HEK293 (cell line): Measurements from ENCODE around the gene DBF4B.

Source experiments
- CTCF ChIP-seq: fragments of 450-650 bp; formaldehyde crosslinking; IDR thresholded peaks from 2 replicates; pipeline ENCODE4 v1.5.1; 2016; ENCODE audit warnings: missing biosample characterization, missing genetic modification characterization
- GLIS1 ChIP-seq: fragments of 450-650 bp; formaldehyde crosslinking; IDR thresholded peaks from 2 replicates; pipeline ENCODE4 v1.5.1; 2016; ENCODE audit warnings: missing biosample characterization, missing genetic modification characterization
- GLIS2 ChIP-seq: fragments of 450-650 bp; formaldehyde crosslinking; IDR thresholded peaks from 2 replicates; pipeline ENCODE4 v1.5.1; 2016; ENCODE audit warnings: missing biosample characterization, missing genetic modification characterization
- OVOL3 ChIP-seq: fragments of 450-650 bp; formaldehyde crosslinking; IDR thresholded peaks from 2 replicates; pipeline ENCODE4 v1.5.1; 2016; ENCODE audit warnings: missing biosample characterization, missing genetic modification characterization
- TSHZ1 ChIP-seq: fragments of 450-650 bp; formaldehyde crosslinking; IDR thresholded peaks from 2 replicates; pipeline ENCODE4 v1.5.1; 2016; ENCODE audit warnings: missing biosample characterization, missing genetic modification characterization, borderline replicate concordance
- WT1 ChIP-seq: fragments of 450-650 bp; formaldehyde crosslinking; IDR thresholded peaks from 2 replicates; pipeline ENCODE4 v1.5.1; 2016; ENCODE audit warnings: missing biosample characterization, missing genetic modification characterization
- ZBTB10 ChIP-seq: fragments of 450-650 bp; formaldehyde crosslinking; IDR thresholded peaks from 2 replicates; pipeline ENCODE4 v1.5.1; 2016; ENCODE audit warnings: missing biosample characterization, missing genetic modification characterization
- ZBTB17 ChIP-seq: fragments of 450-650 bp; formaldehyde crosslinking; IDR thresholded peaks from 2 replicates; pipeline ENCODE4 v1.5.1; 2016; ENCODE audit warnings: missing biosample characterization, missing genetic modification characterization
- ZBTB20 ChIP-seq: fragments of 450-650 bp; formaldehyde crosslinking; IDR thresholded peaks from 2 replicates; pipeline ENCODE4 v1.5.1; 2016; ENCODE audit warnings: missing biosample characterization, missing genetic modification characterization
- ZBTB21 ChIP-seq: fragments of 450-650 bp; formaldehyde crosslinking; IDR thresholded peaks from 2 replicates; pipeline ENCODE4 v1.5.1; 2017; ENCODE audit warnings: missing biosample characterization, missing genetic modification characterization
- ZFHX2 ChIP-seq: fragments of 450-650 bp; formaldehyde crosslinking; conservative IDR thresholded peaks from 2 replicates; pipeline ENCODE4 v1.5.1; 2016; ENCODE audit warnings: missing biosample characterization, missing genetic modification characterization
- ZIC2 ChIP-seq: fragments of 450-650 bp; formaldehyde crosslinking; IDR thresholded peaks from 2 replicates; pipeline ENCODE4 v1.5.1; 2016; ENCODE audit warnings: missing biosample characterization, missing genetic modification characterization
- ZNF114 ChIP-seq: fragments of 450-650 bp; formaldehyde crosslinking; IDR thresholded peaks from 2 replicates; pipeline ENCODE4 v1.5.0; 2017; ENCODE audit warnings: missing biosample characterization, missing genetic modification characterization
- ZNF146 ChIP-seq: fragments of 450-650 bp; formaldehyde crosslinking; IDR thresholded peaks from 2 replicates; pipeline ENCODE4 v1.5.1; 2016; ENCODE audit warnings: missing biosample characterization, missing genetic modification characterization
- ZNF366 ChIP-seq: fragments of 450-650 bp; formaldehyde crosslinking; conservative IDR thresholded peaks from 2 replicates; pipeline ENCODE4 v1.5.1; 2016; ENCODE audit warnings: missing biosample characterization, missing genetic modification characterization
- ZNF391 ChIP-seq: fragments of 450-650 bp; formaldehyde crosslinking; IDR thresholded peaks from 2 replicates; pipeline ENCODE4 v1.5.1; 2016; ENCODE audit warnings: low read depth, missing biosample characterization, missing genetic modification characterization, borderline replicate concordance
- ZNF423 ChIP-seq: fragments of 450-650 bp; formaldehyde crosslinking; IDR thresholded peaks from 2 replicates; pipeline ENCODE4 v1.5.1; 2016; ENCODE audit warnings: missing biosample characterization, missing genetic modification characterization
- ZNF610 ChIP-seq: fragments of 450-650 bp; formaldehyde crosslinking; IDR thresholded peaks from 2 replicates; pipeline ENCODE4 v1.5.1; 2016; ENCODE audit warnings: missing biosample characterization, missing genetic modification characterization, borderline replicate concordance
- ZNF623 ChIP-seq: fragments of 450-650 bp; formaldehyde crosslinking; IDR thresholded peaks from 2 replicates; pipeline ENCODE4 v1.5.1; 2016; ENCODE audit warnings: missing biosample characterization, missing genetic modification characterization
- ZNF843 ChIP-seq: fragments of 450-650 bp; formaldehyde crosslinking; IDR thresholded peaks from 2 replicates; pipeline ENCODE4 v1.5.1; 2016; ENCODE audit warnings: missing biosample characterization, missing genetic modification characterization
- TF ChIP-seq, protein P1 (sequence below): fragments of 450-650 bp; formaldehyde crosslinking; optimal IDR thresholded peaks from 2 replicates; pipeline ENCODE3; 2016; ENCODE audit warnings: missing biosample characterization, mild to moderate bottlenecking, missing genetic modification characterization
- TF ChIP-seq, protein P2 (sequence below): fragments of 450-650 bp; formaldehyde crosslinking; IDR thresholded peaks from 2 replicates; pipeline ENCODE4 v1.5.1; 2016; ENCODE audit warnings: missing biosample characterization, missing genetic modification characterization, borderline replicate concordance
- TF ChIP-seq, protein P3 (sequence below): fragments of 450-650 bp; IDR thresholded peaks from 2 replicates; pipeline ENCODE4 v1.5.1; 2018; ENCODE audit warnings: missing biosample characterization, mild to moderate bottlenecking, missing genetic modification characterization
- TF ChIP-seq, protein P4 (sequence below): fragments of 450-650 bp; formaldehyde crosslinking; IDR thresholded peaks from 2 replicates; pipeline ENCODE4 v1.5.1; 2016; ENCODE audit warnings: missing biosample characterization, missing genetic modification characterization

Gene DBF4B

DNA sequence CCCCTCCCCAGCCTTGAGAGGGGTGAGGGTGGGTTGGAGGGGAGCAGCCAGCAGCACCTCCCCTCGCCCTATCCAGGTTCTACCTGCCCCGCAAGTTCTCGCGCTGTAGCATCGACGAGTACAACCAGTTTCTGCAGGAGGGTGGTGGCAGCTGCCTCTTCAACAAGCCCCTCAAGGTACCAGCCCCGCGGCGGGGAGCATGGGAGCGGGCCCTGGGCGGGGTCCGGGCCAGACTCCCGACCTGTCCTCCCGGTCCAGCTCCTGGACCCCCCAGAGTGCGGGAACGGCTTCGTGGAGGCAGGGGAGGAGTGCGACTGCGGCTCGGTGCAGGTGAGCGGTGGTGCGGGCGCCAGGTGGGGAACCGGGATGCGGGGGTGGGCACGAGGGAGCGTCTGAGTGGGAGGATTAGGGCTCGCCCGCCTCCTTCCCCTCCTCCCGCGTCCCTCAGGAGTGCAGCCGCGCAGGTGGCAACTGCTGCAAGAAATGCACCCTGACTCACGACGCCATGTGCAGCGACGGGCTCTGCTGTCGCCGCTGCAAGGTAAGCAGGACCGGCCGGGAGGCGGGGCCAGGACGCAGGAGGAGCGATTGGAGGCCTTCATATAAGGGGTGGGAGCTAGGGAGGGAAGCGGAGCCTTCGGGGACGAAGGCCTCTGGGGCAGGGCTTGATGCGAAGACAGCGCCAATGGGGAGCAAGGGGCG, 66.8 kb downstream of the DBF4B start (continued):
- TF ChIP-seq CTCF (tag by site-specific recombination): peak; percentile 36; the same call in 1 of the 2 replicates
- peak; percentile 92 for TF ChIP-seq GLIS2 (tag by site-specific recombination)
- peak; percentile 50 for TF ChIP-seq ZNF366 (tag by site-specific recombination)
- TF ChIP-seq ZBTB20: peak; percentile 48; the same call in 1 of the 2 replicates
- TF ChIP-seq, protein P1, sequence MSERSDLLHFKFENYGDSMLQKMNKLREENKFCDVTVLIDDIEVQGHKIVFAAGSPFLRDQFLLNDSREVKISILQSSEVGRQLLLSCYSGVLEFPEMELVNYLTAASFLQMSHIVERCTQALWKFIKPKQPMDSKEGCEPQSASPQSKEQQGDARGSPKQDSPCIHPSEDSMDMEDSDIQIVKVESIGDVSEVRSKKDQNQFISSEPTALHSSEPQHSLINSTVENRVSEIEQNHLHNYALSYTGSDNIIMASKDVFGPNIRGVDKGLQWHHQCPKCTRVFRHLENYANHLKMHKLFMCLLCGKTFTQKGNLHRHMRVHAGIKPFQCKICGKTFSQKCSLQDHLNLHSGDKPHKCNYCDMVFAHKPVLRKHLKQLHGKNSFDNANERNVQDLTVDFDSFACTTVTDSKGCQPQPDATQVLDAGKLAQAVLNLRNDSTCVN (tag by site-specific recombination): peak; percentile 48
- no peak for TF ChIP-seq ZNF114 (tag by site-specific recombination)
- no peak for TF ChIP-seq ZNF391 (tag by site-specific recombination)
- no peak for TF ChIP-seq OVOL3 (tag by site-specific recombination)
- TF ChIP-seq ZNF610: no peak
- peak; percentile 90 for TF ChIP-seq GLIS1 (tag by site-specific recombination)
- TF ChIP-seq ZFHX2: peak; percentile 63; the same call in 1 of the 2 replicates
- peak; percentile 63 for TF ChIP-seq ZIC2 (tag by site-specific recombination)
- TF ChIP-seq, protein P2, sequence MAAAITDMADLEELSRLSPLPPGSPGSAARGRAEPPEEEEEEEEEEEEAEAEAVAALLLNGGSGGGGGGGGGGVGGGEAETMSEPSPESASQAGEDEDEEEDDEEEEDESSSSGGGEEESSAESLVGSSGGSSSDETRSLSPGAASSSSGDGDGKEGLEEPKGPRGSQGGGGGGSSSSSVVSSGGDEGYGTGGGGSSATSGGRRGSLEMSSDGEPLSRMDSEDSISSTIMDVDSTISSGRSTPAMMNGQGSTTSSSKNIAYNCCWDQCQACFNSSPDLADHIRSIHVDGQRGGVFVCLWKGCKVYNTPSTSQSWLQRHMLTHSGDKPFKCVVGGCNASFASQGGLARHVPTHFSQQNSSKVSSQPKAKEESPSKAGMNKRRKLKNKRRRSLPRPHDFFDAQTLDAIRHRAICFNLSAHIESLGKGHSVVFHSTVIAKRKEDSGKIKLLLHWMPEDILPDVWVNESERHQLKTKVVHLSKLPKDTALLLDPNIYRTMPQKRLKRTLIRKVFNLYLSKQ: no peak
- no peak for TF ChIP-seq TSHZ1
- peak; percentile 62 for TF ChIP-seq ZBTB21
- 0 out of 2 replicates have a peak, but pooled peaks have one; percentile 29 for TF ChIP-seq ZNF423 (tag by site-specific recombination)
- peak; percentile 67 for TF ChIP-seq ZBTB10
- TF ChIP-seq ZNF843: 0 out of 2 replicates have a peak, but pooled peaks have one; percentile 25
- TF ChIP-seq ZNF623: no peak
- TF ChIP-seq, protein P3, sequence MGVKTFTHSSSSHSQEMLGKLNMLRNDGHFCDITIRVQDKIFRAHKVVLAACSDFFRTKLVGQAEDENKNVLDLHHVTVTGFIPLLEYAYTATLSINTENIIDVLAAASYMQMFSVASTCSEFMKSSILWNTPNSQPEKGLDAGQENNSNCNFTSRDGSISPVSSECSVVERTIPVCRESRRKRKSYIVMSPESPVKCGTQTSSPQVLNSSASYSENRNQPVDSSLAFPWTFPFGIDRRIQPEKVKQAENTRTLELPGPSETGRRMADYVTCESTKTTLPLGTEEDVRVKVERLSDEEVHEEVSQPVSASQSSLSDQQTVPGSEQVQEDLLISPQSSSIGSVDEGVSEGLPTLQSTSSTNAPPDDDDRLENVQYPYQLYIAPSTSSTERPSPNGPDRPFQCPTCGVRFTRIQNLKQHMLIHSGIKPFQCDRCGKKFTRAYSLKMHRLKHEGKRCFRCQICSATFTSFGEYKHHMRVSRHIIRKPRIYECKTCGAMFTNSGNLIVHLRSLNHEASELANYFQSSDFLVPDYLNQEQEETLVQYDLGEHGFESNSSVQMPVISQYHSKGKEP (tag by site-specific recombination): peak; percentile 100
- peak; percentile 65; the same call in 1 of the 2 replicates for TF ChIP-seq WT1
- TF ChIP-seq, protein P4, sequence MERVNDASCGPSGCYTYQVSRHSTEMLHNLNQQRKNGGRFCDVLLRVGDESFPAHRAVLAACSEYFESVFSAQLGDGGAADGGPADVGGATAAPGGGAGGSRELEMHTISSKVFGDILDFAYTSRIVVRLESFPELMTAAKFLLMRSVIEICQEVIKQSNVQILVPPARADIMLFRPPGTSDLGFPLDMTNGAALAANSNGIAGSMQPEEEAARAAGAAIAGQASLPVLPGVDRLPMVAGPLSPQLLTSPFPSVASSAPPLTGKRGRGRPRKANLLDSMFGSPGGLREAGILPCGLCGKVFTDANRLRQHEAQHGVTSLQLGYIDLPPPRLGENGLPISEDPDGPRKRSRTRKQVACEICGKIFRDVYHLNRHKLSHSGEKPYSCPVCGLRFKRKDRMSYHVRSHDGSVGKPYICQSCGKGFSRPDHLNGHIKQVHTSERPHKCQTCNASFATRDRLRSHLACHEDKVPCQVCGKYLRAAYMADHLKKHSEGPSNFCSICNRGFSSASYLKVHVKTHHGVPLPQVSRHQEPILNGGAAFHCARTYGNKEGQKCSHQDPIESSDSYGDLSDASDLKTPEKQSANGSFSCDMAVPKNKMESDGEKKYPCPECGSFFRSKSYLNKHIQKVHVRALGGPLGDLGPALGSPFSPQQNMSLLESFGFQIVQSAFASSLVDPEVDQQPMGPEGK: peak; percentile 72
- TF ChIP-seq ZNF146 (tag by site-specific recombination): no peak
- TF ChIP-seq ZBTB17 (tag by site-specific recombination): peak; percentile 50
